HFFc6 (cell line): ENCODE data around the gene CCDC177. TPM values are rescaled to one million over a fixed set of nuclear protein-coding genes. Genes with fewer than 3 reads are reported as not detected.

ENCODE experiments used
- DNase-seq: peaks from one replicate; pipeline ENCODE4 v3.0.0-alpha.2; 2018
- H3K27ac Mint-ChIP-seq: 2 replicates; pipeline ENCODE4 v1.8.0; 2020; ENCODE audit warnings: mild to moderate bottlenecking, mixed read lengths
- H3K27me3 Mint-ChIP-seq: 2 replicates; pipeline ENCODE4 v1.8.0; 2021; ENCODE audit warnings: mild to moderate bottlenecking, moderate library complexity, mixed read lengths; ENCODE audit not compliant: insufficient read depth
- H3K36me3 Mint-ChIP-seq: 2 replicates; pipeline ENCODE4 v1.8.0; 2021; ENCODE audit warnings: low read depth, mixed read lengths
- H3K4me1 Mint-ChIP-seq: 2 replicates; pipeline ENCODE4 v1.8.0; 2020; ENCODE audit warnings: low read depth, mixed read lengths
- H3K4me3 Mint-ChIP-seq: 2 replicates; pipeline ENCODE4 v1.8.0; 2020; ENCODE audit warnings: mild to moderate bottlenecking, moderate library complexity, mixed read lengths
- H3K9me3 Mint-ChIP-seq: 2 replicates; pipeline ENCODE4 v1.8.0; 2020; ENCODE audit warnings: mild to moderate bottlenecking, mixed read lengths
- CTCF ChIP-seq: fragments of 200-600 bp; sonication (generic); IDR thresholded peaks from 2 replicates; pipeline ENCODE4 v1.5.0; 2021; ENCODE audit warnings: antibody characterized with exemption, mild to moderate bottlenecking
- total RNA-seq, 6 experiments: library from RNA; stranded (reverse); fragmentation: NEBNext Ultra II Directional; extraction: Animal tissue kit (Norgen Biotek cat#: 25700); gene quantifications; 2 replicates in 1 of 6; 3 replicates in 5 of 6; pipeline ENCODE4 v1.2.3, GENCODE V29; 2021

CCDC177 gene
- total RNA-seq, 6 experiments from 2014 or later = not detected

GRCh38 chr14:69535230-69535848, 39.3 kb downstream of the CCDC177 start:
- H3K36me3 Mint-ChIP-seq = no peaks in the 10 kb centered on the region
- no peak overlapping the region for H3K4me3 Mint-ChIP-seq
- no peaks in the 10 kb centered on the region for H3K9me3 Mint-ChIP-seq
- no peak overlapping the region for H3K27ac Mint-ChIP-seq
- H3K27me3 Mint-ChIP-seq = peaks cover 31% of the 10 kb centered on the region
- H3K4me1 Mint-ChIP-seq = peaks cover 6% of the 10 kb centered on the region; the same call in 1 of the 2 replicates
- TF ChIP-seq CTCF = peak; percentile 80
- DNase-seq = peak; percentile 36

GRCh38 chr14:69532561-69533340, 41.9 kb downstream of the CCDC177 start:
- DNase-seq = no peak
- Mint-ChIP-seq H3K4me1 (no peaks in the 10 kb centered on the region), H3K27me3 (peaks cover 29% of the 10 kb centered on the region), H3K27ac (no peak overlapping the region), H3K4me3 (no peak overlapping the region), H3K36me3 (no peaks in the 10 kb centered on the region), H3K9me3 (no peaks in the 10 kb centered on the region)
- no peak for TF ChIP-seq CTCF

GRCh38 chr14:69531135-69531534, 43.5 kb downstream of the CCDC177 start:
- Mint-ChIP-seq H3K27me3 (peaks cover 26% of the 10 kb centered on the region), H3K4me1 (no peaks in the 10 kb centered on the region), H3K4me3 (no peak overlapping the region), H3K27ac (no peak overlapping the region), H3K36me3 (no peaks in the 10 kb centered on the region), H3K9me3 (no peaks in the 10 kb centered on the region)
- DNase-seq = no peak
- no peak for TF ChIP-seq CTCF

GRCh38 chr14:69530095-69530494, 44.6 kb downstream of the CCDC177 start:
- no peak overlapping the region for H3K27ac Mint-ChIP-seq
- H3K9me3 Mint-ChIP-seq = no peaks in the 10 kb centered on the region
- H3K4me1 Mint-ChIP-seq = no peaks in the 10 kb centered on the region
- no peak for DNase-seq
- no peak for TF ChIP-seq CTCF
- no peak overlapping the region for H3K4me3 Mint-ChIP-seq
- no peaks in the 10 kb centered on the region for H3K36me3 Mint-ChIP-seq
- peaks cover 35% of the 10 kb centered on the region for H3K27me3 Mint-ChIP-seq

- no peak for DNase-seq
- no peaks in the 10 kb centered on the region for H3K9me3 Mint-ChIP-seq
- H3K4me1 Mint-ChIP-seq = no peaks in the 10 kb centered on the region
- H3K36me3 Mint-ChIP-seq = no peaks in the 10 kb centered on the region
- H3K27me3 Mint-ChIP-seq = peaks cover 41% of the 10 kb centered on the region
- H3K4me3 Mint-ChIP-seq = no peak overlapping the region
- no peak for TF ChIP-seq CTCF
- no peak overlapping the region for H3K27ac Mint-ChIP-seq
These were observed 45.1 kb downstream of the CCDC177 start for GRCh38 chr14:69529563-69529962.
